Neural progenitor cell (in vitro differentiated cells): ENCODE results near the gene SASH3. TPM values are rescaled to one million over a fixed set of nuclear protein-coding genes. Genes with fewer than 3 reads are reported as not detected.
"Not testable (repeated sequence)": the region's sequence is repeated elsewhere in the genome, so short reads cannot be mapped to it uniquely, and the experiment has no call there.

Experiments
- DNase-seq: peaks from one replicate; pipeline ENCODE4 v3.0.0-alpha.2; 2016; ENCODE audit warnings: low spot score
- H2AFZ ChIP-seq: fragments of 200-600 bp; sonication (generic); replicated peaks from 2 replicates; pipeline ENCODE4 v1.6.1; 2016; ENCODE audit warnings: antibody characterized with exemption
- H3F3A ChIP-seq: fragments of 200-600 bp; sonication (generic); 2 replicates; pipeline ENCODE4 v1.6.1; 2016; ENCODE audit warnings: antibody characterized with exemption, low read depth
- H3K27ac ChIP-seq: fragments of 200-600 bp; sonication (generic); 2 replicates; pipeline ENCODE4 v1.5.1; 2016; ENCODE audit warnings: mild to moderate bottlenecking
- H3K27me3 ChIP-seq: fragments of 200-600 bp; sonication (generic); 2 replicates; pipeline ENCODE4 v1.6.1; 2016; ENCODE audit warnings: mild to moderate bottlenecking, moderate library complexity
- H3K36me3 ChIP-seq: fragments of 200-600 bp; sonication (generic); 2 replicates; pipeline ENCODE4 v1.5.1; 2016
- H3K4me1 ChIP-seq: fragments of 200-600 bp; sonication (generic); 2 replicates; pipeline ENCODE4 v1.6.1; 2016; ENCODE audit warnings: mixed run types
- H3K4me2 ChIP-seq: fragments of 200-600 bp; sonication (generic); 2 replicates; pipeline ENCODE4 v1.6.1; 2016
- H3K4me3 ChIP-seq: fragments of 200-600 bp; sonication (generic); 2 replicates; pipeline ENCODE4 v1.5.1; 2016
- H3K79me2 ChIP-seq: fragments of 200-600 bp; sonication (generic); 2 replicates; pipeline ENCODE4 v1.6.1; 2016; ENCODE audit warnings: low read depth
- H3K9ac ChIP-seq: fragments of 200-600 bp; sonication (generic); 2 replicates; pipeline ENCODE4 v1.6.1; 2016
- H3K9me3 ChIP-seq: fragments of 200-600 bp; sonication (generic); 2 replicates; pipeline ENCODE4 v1.5.1; 2016; ENCODE audit warnings: low read depth
- H4K20me1 ChIP-seq: fragments of 200-600 bp; sonication (generic); 2 replicates; pipeline ENCODE4 v1.6.1; 2016; ENCODE audit warnings: low read depth
- H3K27ac Mint-ChIP-seq: 3 replicates; pipeline ENCODE4 v1.8.0; 2021; ENCODE audit warnings: mixed read lengths
- H3K27me3 Mint-ChIP-seq: 2 replicates; pipeline ENCODE4 v1.8.0; 2022; ENCODE audit warnings: low read depth, mild to moderate bottlenecking, inconsistent platforms, moderate library complexity, mixed read lengths; ENCODE audit not compliant: insufficient read depth
- H3K36me3 Mint-ChIP-seq: 3 replicates; pipeline ENCODE4 v1.8.0; 2021; ENCODE audit warnings: mixed read lengths
- H3K4me1 Mint-ChIP-seq: 3 replicates; pipeline ENCODE4 v1.8.0; 2021; ENCODE audit warnings: mixed read lengths
- H3K4me3 Mint-ChIP-seq: 3 replicates; pipeline ENCODE4 v1.8.0; 2021; ENCODE audit warnings: mild to moderate bottlenecking, moderate library complexity, mixed read lengths
- H3K9me3 Mint-ChIP-seq: 3 replicates; pipeline ENCODE4 v1.8.0; 2020; ENCODE audit warnings: mixed read lengths
- EZH2 ChIP-seq: fragments of 200-600 bp; sonication (generic); IDR thresholded peaks from 2 replicates; pipeline ENCODE4 v1.6.1; 2017; ENCODE audit warnings: antibody characterized with exemption, mild to moderate bottlenecking, moderate library complexity
- EZH2phosphoT487 ChIP-seq: fragments of 200-600 bp; sonication (generic); IDR thresholded peaks from 2 replicates; pipeline ENCODE4 v1.6.1; 2017; ENCODE audit warnings: antibody characterized with exemption
- total RNA-seq: library from RNA; depleted of rRNA; stranded (reverse); fragments of >200 nt; gene quantifications from 2 replicates; pipeline ENCODE4 v1.2.3, GENCODE V29; 2015; ENCODE audit warnings: low replicate concordance
- TF ChIP-seq, protein P1 (sequence below): fragments of 200-600 bp; sonication (generic); IDR thresholded peaks from 2 replicates; pipeline ENCODE4 v1.5.1; 2017; ENCODE audit warnings: antibody characterized with exemption, mild to moderate bottlenecking

SASH3 gene
- total RNA-seq, 1 donor from 2014 or later = not detected

DNA sequence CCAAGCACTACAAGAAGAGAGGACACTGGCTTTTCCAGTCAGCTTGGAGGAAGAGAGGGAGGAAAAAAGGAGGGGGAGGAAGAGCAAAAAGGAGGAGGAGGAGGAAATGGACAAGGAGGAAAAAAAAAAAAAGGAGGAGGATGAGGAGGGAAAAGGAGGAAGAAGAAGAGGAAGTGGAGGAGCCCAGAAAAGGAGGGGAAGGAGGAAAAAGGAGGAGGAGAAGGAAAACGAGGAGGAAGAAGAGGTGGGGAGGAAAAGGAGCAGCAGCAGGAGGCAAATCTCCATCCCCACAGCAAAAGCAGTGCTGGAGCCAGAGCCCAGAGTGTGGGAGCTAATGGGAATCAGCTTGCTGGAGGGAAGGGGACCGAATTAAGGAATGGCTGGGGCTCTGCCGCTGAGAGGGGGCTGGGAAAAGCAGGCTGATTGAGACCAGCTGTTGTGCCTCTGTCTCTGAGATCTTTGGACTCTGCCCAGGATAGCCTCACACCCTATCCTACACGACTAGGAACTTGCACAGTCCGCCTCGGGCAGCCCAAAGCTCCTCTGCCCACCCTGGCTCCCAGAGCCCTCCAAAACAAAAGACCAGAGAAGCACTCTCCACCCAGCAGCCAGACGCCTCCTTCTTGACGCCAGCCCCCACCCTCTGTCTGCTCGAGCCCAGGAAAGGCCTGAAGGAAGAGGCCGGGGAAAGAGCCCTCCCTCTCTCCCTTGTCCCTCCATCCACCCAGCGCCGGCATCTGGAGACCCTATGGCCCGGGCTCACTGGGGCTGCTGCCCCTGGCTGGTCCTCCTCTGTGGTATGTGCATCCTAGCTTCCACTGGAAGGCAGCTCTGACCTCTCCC is 41.1 kb upstream of the SASH3 start, which contains the start of gene XPNPEP2:
Gene XPNPEP2, plus strand, starts transcription at position 514 of the 843 bp plus-strand sequence. Its CDS starts 235 bp downstream, at position 749.
- Mint-ChIP-seq H3K27me3 (peaks cover 21% of the 10 kb centered on the region), H3K27ac (peak within 1 kb of the TSS; percentile 94), H3K9me3 (no peaks in the 10 kb centered on the region), H3K36me3 (no peaks in the 10 kb centered on the region), H3K4me3 (peak within 1 kb of the TSS; percentile 57), H3K4me1 (peaks cover 50% of the 10 kb centered on the region)
- H3K27me3 ChIP-seq = no peaks in the 10 kb centered on the region
- H2AFZ ChIP-seq = peak within 1 kb of the TSS; percentile 71
- H3K36me3 ChIP-seq = no peaks in the 10 kb centered on the region
- no peaks in the 10 kb centered on the region for H3K9me3 ChIP-seq
- peak within 1 kb of the TSS; percentile 31 for H3K4me2 ChIP-seq
- TF ChIP-seq EZH2phosphoT487 = no peak
- no peak for TF ChIP-seq EZH2
- TF ChIP-seq, protein P1, sequence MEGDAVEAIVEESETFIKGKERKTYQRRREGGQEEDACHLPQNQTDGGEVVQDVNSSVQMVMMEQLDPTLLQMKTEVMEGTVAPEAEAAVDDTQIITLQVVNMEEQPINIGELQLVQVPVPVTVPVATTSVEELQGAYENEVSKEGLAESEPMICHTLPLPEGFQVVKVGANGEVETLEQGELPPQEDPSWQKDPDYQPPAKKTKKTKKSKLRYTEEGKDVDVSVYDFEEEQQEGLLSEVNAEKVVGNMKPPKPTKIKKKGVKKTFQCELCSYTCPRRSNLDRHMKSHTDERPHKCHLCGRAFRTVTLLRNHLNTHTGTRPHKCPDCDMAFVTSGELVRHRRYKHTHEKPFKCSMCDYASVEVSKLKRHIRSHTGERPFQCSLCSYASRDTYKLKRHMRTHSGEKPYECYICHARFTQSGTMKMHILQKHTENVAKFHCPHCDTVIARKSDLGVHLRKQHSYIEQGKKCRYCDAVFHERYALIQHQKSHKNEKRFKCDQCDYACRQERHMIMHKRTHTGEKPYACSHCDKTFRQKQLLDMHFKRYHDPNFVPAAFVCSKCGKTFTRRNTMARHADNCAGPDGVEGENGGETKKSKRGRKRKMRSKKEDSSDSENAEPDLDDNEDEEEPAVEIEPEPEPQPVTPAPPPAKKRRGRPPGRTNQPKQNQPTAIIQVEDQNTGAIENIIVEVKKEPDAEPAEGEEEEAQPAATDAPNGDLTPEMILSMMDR = no peak
- no peak within 1 kb of the TSS for H3K27ac ChIP-seq
- no peaks in the 10 kb centered on the region for H3K79me2 ChIP-seq
- peak; percentile 44 for DNase-seq
- H3K9ac ChIP-seq = no peak within 1 kb of the TSS
- H3K4me1 ChIP-seq = peaks cover 12% of the 10 kb centered on the region
- peaks cover 7% of the 10 kb centered on the region for H3F3A ChIP-seq
- H3K4me3 ChIP-seq = no peak within 1 kb of the TSS
- no peaks in the 10 kb centered on the region for H4K20me1 ChIP-seq

DNA sequence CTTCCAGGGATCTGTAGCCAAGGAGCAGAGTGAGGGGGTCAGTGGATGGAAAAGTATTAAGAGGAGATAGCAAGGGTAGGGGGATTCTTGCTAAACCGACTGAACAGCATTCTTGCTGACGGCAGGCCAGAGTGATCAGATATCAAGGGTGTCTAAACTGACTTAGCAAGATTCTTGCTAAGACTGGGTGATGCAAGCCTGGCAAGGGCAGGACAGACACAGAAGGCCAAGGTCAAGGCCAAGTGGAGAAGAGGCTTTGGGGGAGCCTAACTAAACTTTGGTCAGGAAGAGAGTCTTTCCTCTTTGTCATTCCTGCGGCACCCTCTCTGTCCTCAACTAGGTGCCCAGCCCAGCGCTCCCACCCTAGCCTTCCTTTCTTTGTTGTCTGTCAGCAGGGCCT is 40.2 kb upstream of the SASH3 start:
- Mint-ChIP-seq H3K4me3 (peak overlapping the region; percentile 6), H3K27me3 (peaks cover 21% of the 10 kb centered on the region), H3K4me1 (peaks cover 54% of the 10 kb centered on the region), H3K27ac (peak overlapping the region; percentile 88), H3K9me3 (no peaks in the 10 kb centered on the region), H3K36me3 (no peaks in the 10 kb centered on the region)
- peaks cover 7% of the 10 kb centered on the region for H3F3A ChIP-seq
- H3K27ac ChIP-seq = no peak overlapping the region
- H3K27me3 ChIP-seq = no peaks in the 10 kb centered on the region
- H3K36me3 ChIP-seq = no peaks in the 10 kb centered on the region
- H3K4me2 ChIP-seq = no peak overlapping the region
- no peaks in the 10 kb centered on the region for H3K79me2 ChIP-seq
- no peak overlapping the region for H3K4me3 ChIP-seq
- no peaks in the 10 kb centered on the region for H3K9me3 ChIP-seq
- TF ChIP-seq EZH2phosphoT487 (no peak), EZH2 (no peak)
- TF ChIP-seq, protein P1 = no peak
- peaks cover 12% of the 10 kb centered on the region for H3K4me1 ChIP-seq
- DNase-seq = no peak
- no peak overlapping the region for H2AFZ ChIP-seq
- H4K20me1 ChIP-seq = no peaks in the 10 kb centered on the region
- no peak overlapping the region for H3K9ac ChIP-seq

DNA sequence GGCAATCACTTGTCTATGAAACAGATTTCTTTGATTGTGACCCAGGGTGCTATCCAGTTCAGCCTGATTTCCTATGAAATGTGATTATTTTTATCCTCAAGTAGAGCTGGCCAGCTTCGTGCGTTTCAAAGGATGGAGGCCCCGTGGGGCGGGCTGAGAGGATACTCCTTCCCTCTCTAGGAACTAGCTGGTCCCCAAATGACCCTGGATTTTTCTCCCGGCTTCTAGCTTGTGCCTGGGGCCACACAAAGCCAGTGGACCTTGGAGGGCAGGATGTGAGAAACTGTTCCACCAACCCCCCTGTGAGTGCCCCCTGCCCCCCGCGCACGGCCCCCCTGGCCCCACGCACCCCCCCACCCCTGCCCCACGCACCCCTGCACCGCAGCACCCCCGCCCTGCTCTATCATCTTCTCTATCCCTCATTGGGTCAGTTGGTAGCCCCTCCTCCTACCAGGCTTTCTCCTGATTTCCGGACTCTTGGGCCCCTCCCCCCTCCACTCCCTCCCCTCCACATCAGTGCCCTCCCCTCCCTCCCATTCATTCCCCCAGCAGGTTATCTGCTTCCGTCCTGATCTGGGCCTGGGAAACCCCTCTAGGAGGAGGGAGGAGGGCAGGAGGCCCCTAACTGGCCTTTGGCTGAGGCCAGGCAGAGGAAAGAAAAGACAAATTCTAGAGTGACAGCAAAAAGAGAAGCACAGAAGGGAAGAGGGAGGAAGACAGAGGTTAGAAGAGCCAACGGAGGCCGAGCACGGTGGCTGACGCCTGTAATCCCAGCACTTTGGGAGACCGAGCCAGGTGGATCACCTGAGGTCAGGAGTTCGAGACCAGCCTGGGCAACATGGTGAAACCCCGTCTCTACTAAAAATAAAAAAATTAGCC is 37.6 kb upstream of the SASH3 start:
- no peak overlapping the region for H3K9ac ChIP-seq
- H3K27me3 ChIP-seq = no peaks in the 10 kb centered on the region
- no peak overlapping the region for H2AFZ ChIP-seq
- no peaks in the 10 kb centered on the region for H3K79me2 ChIP-seq
- no peak for TF ChIP-seq EZH2
- TF ChIP-seq, protein P1 = no peak
- no peak for TF ChIP-seq EZH2phosphoT487
- no peaks in the 10 kb centered on the region for H3K9me3 ChIP-seq
- no peak overlapping the region for H3K4me3 ChIP-seq
- Mint-ChIP-seq H3K27ac (peak overlapping the region; percentile 83), H3K36me3 (no peaks in the 10 kb centered on the region), H3K4me3 (peak overlapping the region; percentile 43), H3K27me3 (peaks cover 17% of the 10 kb centered on the region), H3K4me1 (peaks cover 63% of the 10 kb centered on the region), H3K9me3 (no peaks in the 10 kb centered on the region)
- H3K36me3 ChIP-seq = no peaks in the 10 kb centered on the region
- peaks cover 12% of the 10 kb centered on the region for H3K4me1 ChIP-seq
- no peak overlapping the region for H3K27ac ChIP-seq
- H3F3A ChIP-seq = peaks cover 7% of the 10 kb centered on the region
- DNase-seq = peak; percentile 88
- H4K20me1 ChIP-seq = no peaks in the 10 kb centered on the region
- H3K4me2 ChIP-seq = peak overlapping the region; percentile 22

DNA sequence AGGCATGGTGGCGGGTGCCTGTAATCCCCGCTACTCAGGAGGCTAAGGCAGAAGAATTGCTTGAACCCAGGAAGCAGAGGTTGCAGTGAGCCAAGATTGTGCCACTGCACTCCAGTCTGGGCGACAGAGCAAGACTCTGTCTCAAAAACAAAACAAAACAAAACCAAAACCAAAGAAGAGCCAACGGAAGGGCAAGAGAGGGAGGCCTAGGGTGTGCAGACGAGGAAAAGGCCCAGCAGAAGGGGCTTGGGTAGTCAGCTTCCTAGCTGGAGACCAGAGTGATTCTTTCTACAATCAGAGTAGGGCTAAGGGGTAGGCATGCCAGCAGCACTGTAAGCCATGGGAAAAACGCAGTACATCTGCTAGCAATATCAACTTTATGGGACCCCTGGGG is 37.0 kb upstream of the SASH3 start:
- H2AFZ ChIP-seq, H3K4me3 ChIP-seq, H3K79me2 ChIP-seq, H3K36me3 Mint-ChIP-seq, H3K4me2 ChIP-seq, H3K9ac ChIP-seq, H3K9me3 ChIP-seq, H3F3A ChIP-seq, H4K20me1 ChIP-seq, H3K27ac ChIP-seq, DNase-seq, H3K9me3 Mint-ChIP-seq, H3K36me3 ChIP-seq, H3K27me3 ChIP-seq: not testable (repeated sequence)
- H3K4me1 ChIP-seq = peaks cover 12% of the 10 kb centered on the region
- peaks cover 17% of the 10 kb centered on the region for H3K27me3 Mint-ChIP-seq
- peak overlapping the region; percentile 43 for H3K4me3 Mint-ChIP-seq
- peaks cover 64% of the 10 kb centered on the region for H3K4me1 Mint-ChIP-seq
- peak overlapping the region; percentile 83 for H3K27ac Mint-ChIP-seq
